Transverse colon (tissue), 4 donors: ENCODE data around the gene SPAG6. TPM values are rescaled to one million over a fixed set of nuclear protein-coding genes. Genes with fewer than 3 reads are reported as not detected.
A peak's percentile ranks its signal among the peaks of the same experiment; 100 is the strongest.

ENCODE experiments used
- DNase-seq: peaks from one replicate; pipeline ENCODE4 v3.0.0-alpha.2; 2019
- H3K27ac ChIP-seq, 4 donors: fragments of 200-600 bp; sonication (generic); 2 replicates each; pipeline ENCODE4 v1.5.1; 2016 to 2018; ENCODE audit warnings: inconsistent platforms in 4 of 4
- H3K27me3 ChIP-seq: fragments of 200-600 bp; sonication (generic); 2 replicates; pipeline ENCODE4 v1.5.1; 2017; ENCODE audit warnings: inconsistent platforms
- H3K36me3 ChIP-seq, 4 donors: fragments of 200-600 bp; sonication (generic); 2 replicates each; pipeline ENCODE4 v1.5.1; 2017 to 2019; ENCODE audit warnings: inconsistent platforms in 4 of 4
- H3K4me1 ChIP-seq, 4 donors: fragments of 200-600 bp; sonication (generic); 2 replicates each; pipeline ENCODE4 v1.5.1; 2017 to 2020; ENCODE audit warnings: inconsistent platforms in 4 of 4
- H3K4me3 ChIP-seq, 4 donors: fragments of 200-600 bp; sonication (generic); 1 replicate in 1 of 4; 2 replicates in 3 of 4; pipeline versions ENCODE4 v1.5.1 to v1.6.1; 2017 to 2019; ENCODE audit warnings: inconsistent platforms in 4 of 4
- H3K9me3 ChIP-seq, 2 donors: fragments of 200-600 bp; sonication (generic); 2 replicates each; pipeline ENCODE4 v1.5.1; 2017 to 2019; ENCODE audit warnings: inconsistent platforms in 2 of 2
- EP300 ChIP-seq: sonication (generic); formaldehyde crosslinking; IDR thresholded peaks from one replicate; pipeline ENCODE4 v1.6.1; 2017; ENCODE audit warnings: antibody characterized with exemption, low read depth
- POLR2A ChIP-seq: fragments of 450-650 bp; IDR thresholded peaks from one replicate; pipeline ENCODE4 v1.6.1; 2016; ENCODE audit warnings: antibody characterized with exemption, mild to moderate bottlenecking, moderate library complexity
- POLR2AphosphoS5 ChIP-seq, 3 donors: sonication (generic); formaldehyde crosslinking; IDR thresholded peaks; one replicate each; pipeline ENCODE4 v1.6.1; 2016; ENCODE audit warnings: antibody characterized with exemption in 3 of 3
- WGBS, 2 donors: methylation state at CpG; one replicate each; pipeline ENCODE4 v1.1.5; 2018; ENCODE audit warnings: low coverage in 1 of 2; 5-methylcytosine and 5-hydroxymethylcytosine counted together
- in situ Hi-C, 4 donors: fragments of 200-750 bp; cut with MboI; loops; one replicate each; pipeline versions ENCODE4 v1.15.0 to v1.15.1; 2017; ENCODE audit warnings: low sequenced_read_pairs in 3 of 4, low pct_ligation_motif_present in 1 of 4, low pct_unique_long_range_greater_than_20kb in 1 of 4
- intact Hi-C: fragments of 100-400 bp; cut with DNase I; formaldehyde crosslinking; loops from one replicate; pipeline ENCODE4 v1.15.1; 2023; ENCODE audit warnings: low total_unique reads
- total RNA-seq, 4 donors: library from RNA; depleted of rRNA; stranded (reverse); fragments of >200 nt; gene quantifications; one replicate each; pipeline ENCODE4 v1.1.0, GENCODE V29; 2016
- TF ChIP-seq, protein P1 (sequence below), 5 experiments: fragments of 200-600 bp in 3 of 5; fragments of 450-650 bp in 2 of 5; sonication (generic) in 3 of 5; IDR thresholded peaks; 1 replicate in 2 of 5; 2 replicates in 3 of 5; pipeline ENCODE4 v1.5.1; 2016 to 2017; ENCODE audit warnings: antibody characterized with exemption in 5 of 5, inconsistent platforms in 3 of 5, mild to moderate bottlenecking in 2 of 5, moderate library complexity in 1 of 5

SPAG6 gene
- total RNA-seq, 4 donors from 2014 or later, result not detected

DNA sequence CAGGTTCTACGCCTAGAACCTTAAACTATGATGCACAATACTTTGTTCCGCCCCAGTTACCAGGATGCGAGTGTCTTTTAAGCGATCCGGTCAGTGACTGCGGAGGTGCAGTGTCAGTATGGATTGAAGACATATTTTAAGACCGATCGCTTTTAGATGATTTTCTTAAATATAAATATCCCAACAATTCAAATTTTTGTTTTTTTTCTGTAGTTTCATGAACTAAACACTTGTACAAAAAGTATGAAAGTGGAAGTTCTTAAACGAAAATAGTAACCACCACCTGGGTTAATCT, 28.3 kb upstream of the SPAG6 start:
- 6 to 21% methylated on average over 7 to 9 of the region's 9 CpGs for WGBS, 2 donors
- intact Hi-C loops, result no loop called here
- in situ Hi-C loops, result loop anchor here in 2 of 4 donors (10.0 to 25.0 kb wide), 4 partner anchors 72 to 805 kb away; partner anchors contain the start of gene DNAJC1 (in 2 of the 2)

DNA sequence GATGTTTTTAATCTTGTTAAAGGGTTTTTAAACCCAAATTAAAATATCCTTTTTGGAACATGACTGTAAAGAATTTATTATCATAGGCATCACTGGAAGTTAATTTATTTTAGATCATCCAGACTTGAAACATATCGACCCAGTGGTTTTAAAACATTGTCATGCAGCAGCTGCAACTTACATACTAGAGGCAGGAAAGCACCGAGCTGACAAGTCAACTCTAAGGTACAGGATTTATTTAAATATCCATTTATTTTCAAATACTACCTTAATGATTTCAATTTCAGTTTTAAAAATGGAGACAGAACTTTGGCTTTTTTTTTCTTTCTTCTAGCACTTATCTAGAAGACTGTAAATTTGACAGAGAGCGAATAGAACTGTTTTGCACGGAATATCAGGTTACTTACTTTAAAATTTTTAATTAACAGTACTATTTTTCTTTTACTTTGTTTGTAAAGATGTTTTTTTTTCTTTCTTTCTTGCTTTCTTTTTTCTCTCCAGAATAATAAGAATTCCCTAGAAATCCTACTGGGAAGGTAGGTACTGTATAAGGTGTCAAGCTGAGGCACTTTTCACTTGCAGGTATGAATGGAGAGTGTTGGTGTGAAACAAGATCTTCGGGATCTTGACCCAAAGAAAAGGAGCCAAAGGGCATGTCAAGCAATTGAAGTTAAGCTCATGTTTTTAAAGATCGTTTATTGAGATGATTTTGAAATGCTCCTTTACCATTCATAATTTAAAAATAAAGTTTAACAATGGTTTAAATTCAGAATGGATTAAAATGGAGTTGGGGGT, 27.3 kb upstream of the SPAG6 start:
- in situ Hi-C loops (loop anchor here in 2 of 4 donors (10.0 to 25.0 kb wide), 4 partner anchors 73 to 806 kb away; partner anchors contain the start of gene DNAJC1 (in 2 of the 2)), intact Hi-C loops (no loop called here)
- WGBS, 2 donors, result 81 to 92% methylated on average over 5 to 6 of the region's 6 CpGs
- peak overlapping the region; percentile 96 to 99 (median 97) for H3K27ac ChIP-seq
- H3K9me3 ChIP-seq, result no peaks in the 10 kb centered on the region
- DNase-seq, result no peak
- peak overlapping the region in 1 of 4 donors; percentile 95 for H3K4me3 ChIP-seq
- peaks cover 11% of the 10 kb centered on the region for H3K27me3 ChIP-seq
- no peaks in the 10 kb centered on the region for H3K36me3 ChIP-seq
- peaks cover 7 to 45% (median 17%) of the 10 kb centered on the region in 4 donors for H3K4me1 ChIP-seq
- TF ChIP-seq, protein P1, sequence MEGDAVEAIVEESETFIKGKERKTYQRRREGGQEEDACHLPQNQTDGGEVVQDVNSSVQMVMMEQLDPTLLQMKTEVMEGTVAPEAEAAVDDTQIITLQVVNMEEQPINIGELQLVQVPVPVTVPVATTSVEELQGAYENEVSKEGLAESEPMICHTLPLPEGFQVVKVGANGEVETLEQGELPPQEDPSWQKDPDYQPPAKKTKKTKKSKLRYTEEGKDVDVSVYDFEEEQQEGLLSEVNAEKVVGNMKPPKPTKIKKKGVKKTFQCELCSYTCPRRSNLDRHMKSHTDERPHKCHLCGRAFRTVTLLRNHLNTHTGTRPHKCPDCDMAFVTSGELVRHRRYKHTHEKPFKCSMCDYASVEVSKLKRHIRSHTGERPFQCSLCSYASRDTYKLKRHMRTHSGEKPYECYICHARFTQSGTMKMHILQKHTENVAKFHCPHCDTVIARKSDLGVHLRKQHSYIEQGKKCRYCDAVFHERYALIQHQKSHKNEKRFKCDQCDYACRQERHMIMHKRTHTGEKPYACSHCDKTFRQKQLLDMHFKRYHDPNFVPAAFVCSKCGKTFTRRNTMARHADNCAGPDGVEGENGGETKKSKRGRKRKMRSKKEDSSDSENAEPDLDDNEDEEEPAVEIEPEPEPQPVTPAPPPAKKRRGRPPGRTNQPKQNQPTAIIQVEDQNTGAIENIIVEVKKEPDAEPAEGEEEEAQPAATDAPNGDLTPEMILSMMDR (IDR thresholded peaks at IDR 0.05), result no peak
- TF ChIP-seq EP300 (no peak), POLR2AphosphoS5 (IDR thresholded peaks at IDR 0.05) (no peak), POLR2A (no peak)

More for the DNA sequence above, 28.3 kb upstream of the SPAG6 start:
- TF ChIP-seq, protein P1 (IDR thresholded peaks at IDR 0.05), result no peak
- TF ChIP-seq POLR2AphosphoS5 (IDR thresholded peaks at IDR 0.05), result peak in 2 of 3 donors; percentile 45 to 56
- Histone ChIP-seq H3K27me3 (peaks cover 1% of the 10 kb centered on the region), H3K4me1 (peaks cover 3 to 36% (median 14%) of the 10 kb centered on the region in 4 donors), H3K27ac (peak overlapping the region; percentile 96 to 99 (median 97)), H3K9me3 (no peaks in the 10 kb centered on the region), H3K36me3 (no peaks in the 10 kb centered on the region), H3K4me3 (peak overlapping the region; percentile 56 to 98 (median 89))
- DNase-seq, result peak; percentile 48

DNA sequence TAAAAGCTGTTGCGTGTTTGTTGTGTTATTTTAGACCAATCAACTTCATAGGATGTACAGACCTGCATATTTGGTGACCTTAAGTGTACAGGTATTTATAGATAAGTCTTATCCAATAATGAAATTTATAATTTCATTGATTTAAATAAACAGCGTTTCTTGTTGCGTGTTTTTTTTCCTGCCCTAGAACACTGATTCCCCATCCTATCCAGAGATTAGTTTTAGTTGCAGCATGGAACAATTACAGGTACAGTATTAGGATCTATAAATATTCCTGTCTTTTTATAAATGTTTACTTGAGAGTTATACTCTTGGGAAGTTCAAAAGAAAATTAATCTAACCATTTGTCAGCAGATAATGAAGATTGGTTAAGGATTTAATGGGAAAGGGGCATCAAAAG, 26.5 kb upstream of the SPAG6 start:
- no peaks in the 10 kb centered on the region for H3K9me3 ChIP-seq
- TF ChIP-seq POLR2AphosphoS5 (IDR thresholded peaks at IDR 0.05) (no peak), EP300 (no peak), POLR2A (no peak)
- TF ChIP-seq, protein P1 (IDR thresholded peaks at IDR 0.05), result no peak
- no peaks in the 10 kb centered on the region for H3K36me3 ChIP-seq
- H3K27ac ChIP-seq, result no peak overlapping the region
- intact Hi-C loops, result no loop called here
- peaks cover 7 to 53% (median 17%) of the 10 kb centered on the region in 4 donors for H3K4me1 ChIP-seq
- WGBS, 2 donors, result 97% methylated on average over 3 of the region's 3 CpGs
- in situ Hi-C loops, result loop anchor here in 2 of 4 donors (10.0 to 25.0 kb wide), 4 partner anchors 74 to 806 kb away; partner anchors contain the start of gene DNAJC1 (in 2 of the 2)
- H3K4me3 ChIP-seq, result no peak overlapping the region
- peaks cover 19% of the 10 kb centered on the region for H3K27me3 ChIP-seq
- DNase-seq, result no peak

DNA sequence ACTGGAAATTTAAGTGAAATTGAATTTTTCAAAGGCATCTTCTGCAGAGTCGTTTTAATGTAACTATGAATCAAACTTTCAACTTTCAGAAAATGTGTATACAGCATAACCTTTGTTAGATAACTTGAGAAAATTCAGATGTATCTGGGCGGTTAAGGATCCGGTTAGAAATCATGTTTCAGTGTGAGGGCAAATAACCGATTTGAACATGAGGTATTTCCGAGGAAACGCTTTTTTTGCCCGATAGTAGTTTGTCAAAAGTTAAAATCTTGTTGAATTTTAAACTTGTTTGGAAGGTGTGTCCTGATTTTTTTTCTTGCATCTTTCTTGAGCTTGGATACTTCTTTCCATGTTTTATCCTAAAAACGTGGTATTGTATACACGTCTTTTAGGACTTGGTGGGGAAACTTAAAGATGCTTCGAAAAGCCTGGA, 25.7 kb upstream of the SPAG6 start:
- Histone ChIP-seq H3K4me1 (peaks cover 8 to 61% (median 22%) of the 10 kb centered on the region in 4 donors), H3K9me3 (no peaks in the 10 kb centered on the region), H3K27me3 (peaks cover 27% of the 10 kb centered on the region), H3K36me3 (no peaks in the 10 kb centered on the region), H3K4me3 (peak overlapping the region in 1 of 4 donors; percentile 59), H3K27ac (peak overlapping the region; percentile 85 to 95 (median 92))
- in situ Hi-C loops (loop anchor here in 2 of 4 donors (10.0 to 25.0 kb wide), 4 partner anchors 75 to 807 kb away; partner anchors contain the start of gene DNAJC1 (in 2 of the 2)), intact Hi-C loops (no loop called here)
- 81 to 82% methylated on average over 10 of the region's 10 CpGs for WGBS, 2 donors
- TF ChIP-seq POLR2A, result no peak
- DNase-seq, result no peak
